ENCODE measurements around the gene AACS.

AACS gene

DNA sequence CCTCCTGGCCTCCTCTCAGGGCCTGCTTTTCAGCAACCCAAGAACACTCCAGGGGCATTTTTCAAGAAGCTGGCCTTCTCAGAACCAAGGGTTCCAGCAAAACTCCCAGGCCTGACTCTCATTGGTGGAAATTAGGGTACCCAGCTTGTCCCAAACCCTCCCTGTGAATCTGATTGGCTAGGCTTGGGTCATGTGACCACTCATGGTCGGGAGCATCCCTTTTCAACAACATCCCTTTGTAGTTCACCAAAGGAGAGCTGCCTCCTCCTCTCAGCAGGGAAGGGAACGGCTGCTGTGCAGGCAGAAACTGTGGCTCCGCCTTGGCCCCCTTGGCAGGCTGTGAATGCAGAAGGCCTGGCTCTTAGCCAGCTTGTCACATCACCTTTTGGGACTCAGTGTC is 94.5 kb downstream of the AACS start:
- DNase-seq = no peak

DNA sequence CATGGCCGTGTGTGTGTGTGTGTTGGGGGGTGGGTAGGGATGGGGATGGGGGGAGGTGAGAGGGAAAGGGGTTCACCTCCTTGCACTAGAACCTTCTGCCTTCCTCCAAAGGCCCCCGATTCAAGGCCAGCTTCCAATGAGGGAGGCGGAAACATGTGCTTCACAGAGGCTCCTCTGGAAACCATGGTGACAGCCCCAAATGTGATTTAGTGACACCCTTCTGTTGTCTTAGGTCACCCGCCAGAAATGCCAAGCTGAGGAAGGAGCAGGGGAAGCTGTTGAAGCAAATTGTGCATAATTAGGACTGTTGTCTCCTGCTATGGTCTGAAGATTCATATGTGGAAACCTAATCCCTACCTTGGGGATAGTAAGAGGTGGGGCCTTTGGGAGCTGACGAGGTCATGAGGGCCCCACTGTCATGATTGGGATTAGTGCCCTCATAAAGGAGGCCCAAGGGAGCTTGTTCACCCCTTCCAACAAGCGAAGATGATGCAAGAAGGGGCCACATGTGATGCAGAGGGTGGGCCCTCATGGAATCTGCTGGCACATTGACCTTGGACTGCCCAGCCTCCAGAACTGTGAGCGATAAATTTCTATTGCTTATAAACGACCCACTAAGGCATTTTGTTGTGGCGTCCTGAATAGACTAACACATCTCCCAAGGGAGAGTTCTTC is 95.2 kb downstream of the AACS start:
- DNase-seq = no peak

- DNase-seq = no peak
Observed at GRCh38 chr12:125161712-125162022, 96.4 kb downstream of the AACS start.

DNA sequence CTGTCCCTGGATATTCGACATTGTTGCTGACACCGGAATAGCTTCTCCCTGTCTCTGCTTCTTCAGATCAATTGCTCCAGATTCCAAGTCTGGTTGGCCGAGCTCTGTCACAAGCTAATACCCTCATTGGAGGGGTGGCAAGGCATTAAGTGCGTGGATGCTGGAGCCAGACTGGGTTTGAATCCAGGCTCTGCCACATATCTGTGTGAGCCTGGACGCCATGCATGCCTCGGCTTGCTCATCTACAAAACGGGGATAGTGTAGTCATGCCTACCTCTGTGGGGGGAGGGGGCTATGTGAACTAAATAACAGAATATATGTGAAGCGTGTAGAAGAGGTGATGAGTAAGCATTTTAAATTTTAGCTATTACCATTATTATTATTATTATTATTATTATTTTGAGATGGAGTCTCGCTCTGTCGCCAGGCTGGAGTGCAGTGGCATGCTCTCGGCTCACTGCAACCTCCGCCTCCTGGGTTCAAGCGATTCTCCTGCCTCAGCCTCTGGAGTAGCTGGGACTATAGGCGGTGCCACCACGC is 97.3 kb downstream of the AACS start:
- DNase-seq = no peak

DNA sequence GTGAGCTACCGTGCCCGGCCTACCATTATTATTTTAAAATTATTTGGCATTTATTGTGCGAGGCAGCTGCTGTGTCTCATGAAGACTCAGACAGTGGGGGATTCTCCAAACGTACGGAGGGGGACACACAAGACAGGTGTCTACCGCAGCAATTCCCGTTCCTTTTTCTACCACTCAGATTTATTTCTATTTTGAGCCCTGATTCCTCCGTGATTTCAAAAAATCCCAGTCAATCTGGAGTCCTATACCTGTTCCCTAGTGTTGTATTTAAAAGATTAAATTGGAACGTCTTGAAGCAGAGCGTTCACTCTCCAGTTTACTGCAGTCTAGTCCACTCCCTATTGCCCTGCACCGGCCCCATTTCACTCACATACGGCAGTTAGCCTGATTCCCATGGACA is 97.9 kb downstream of the AACS start:
- DNase-seq = no peak

- no peak for DNase-seq
Observed at GRCh38 chr12:125164541-125164940, 99.3 kb downstream of the AACS start.

- DNase-seq = no peak
Observed at GRCh38 chr12:125166041-125166440, 100.8 kb downstream of the AACS start.

- no peak for DNase-seq
Observed at GRCh38 chr12:125167658-125168057, 102.4 kb downstream of the AACS start.

DNA sequence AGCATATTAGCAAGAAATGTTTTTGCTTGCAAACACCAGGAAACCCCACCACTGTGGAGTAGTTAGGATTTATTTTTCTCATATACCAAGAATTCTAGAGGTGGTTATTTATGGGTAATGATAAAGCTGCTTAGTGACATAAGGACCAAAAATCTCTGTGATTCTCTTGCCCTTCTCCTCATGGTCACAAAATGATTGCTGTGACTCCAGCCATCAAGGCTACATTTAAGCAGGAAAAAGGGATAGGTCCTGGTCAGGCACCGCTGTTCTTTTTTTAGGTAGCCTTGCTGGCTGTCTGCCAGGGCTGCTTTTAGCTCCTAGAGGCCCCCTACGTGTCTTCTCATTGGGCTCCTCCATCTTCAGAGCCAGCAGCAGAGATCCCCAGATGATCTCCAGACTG is 104.2 kb downstream of the AACS start:
- no peak for DNase-seq

DNA sequence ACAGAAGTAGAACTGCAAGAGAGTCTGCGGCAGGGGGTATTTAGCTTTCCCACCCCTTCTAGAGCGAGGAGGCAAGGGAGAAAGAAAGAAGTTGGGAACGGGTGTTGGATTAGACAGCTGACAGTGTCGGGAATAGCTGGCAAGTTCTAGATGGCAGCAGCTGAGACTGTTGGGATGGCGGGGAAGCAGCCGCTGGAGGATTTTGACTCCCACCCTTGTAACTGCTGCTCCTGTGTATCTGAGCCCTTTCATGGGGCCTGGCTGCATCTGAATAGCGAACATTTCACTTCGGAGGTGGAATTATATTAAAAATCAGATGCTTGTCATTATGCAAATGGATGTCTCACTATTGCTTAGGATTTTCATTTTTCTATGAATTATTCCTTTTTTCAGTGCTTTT is 104.6 kb downstream of the AACS start:
- no peak for DNase-seq

DNA sequence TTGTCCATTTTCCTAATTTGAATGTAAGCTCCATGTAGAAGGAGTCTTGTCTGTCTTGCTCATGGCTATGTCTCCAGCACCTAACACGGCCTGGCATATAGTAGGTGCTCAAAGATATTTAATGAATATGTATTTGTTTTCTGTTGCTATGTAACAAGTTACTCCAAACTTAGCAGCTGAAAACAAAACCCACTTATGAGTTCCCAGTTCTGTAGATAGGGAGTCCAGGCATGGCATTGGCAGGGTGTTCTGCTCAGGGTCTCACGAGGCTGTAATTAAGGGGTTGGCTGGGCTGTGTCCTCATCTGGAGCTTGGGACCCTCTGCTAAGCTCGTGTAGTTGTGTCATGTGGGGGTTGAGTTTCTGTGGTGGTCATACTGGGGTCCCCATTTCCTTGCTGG is 106.0 kb downstream of the AACS start:
- DNase-seq = no peak

DNA sequence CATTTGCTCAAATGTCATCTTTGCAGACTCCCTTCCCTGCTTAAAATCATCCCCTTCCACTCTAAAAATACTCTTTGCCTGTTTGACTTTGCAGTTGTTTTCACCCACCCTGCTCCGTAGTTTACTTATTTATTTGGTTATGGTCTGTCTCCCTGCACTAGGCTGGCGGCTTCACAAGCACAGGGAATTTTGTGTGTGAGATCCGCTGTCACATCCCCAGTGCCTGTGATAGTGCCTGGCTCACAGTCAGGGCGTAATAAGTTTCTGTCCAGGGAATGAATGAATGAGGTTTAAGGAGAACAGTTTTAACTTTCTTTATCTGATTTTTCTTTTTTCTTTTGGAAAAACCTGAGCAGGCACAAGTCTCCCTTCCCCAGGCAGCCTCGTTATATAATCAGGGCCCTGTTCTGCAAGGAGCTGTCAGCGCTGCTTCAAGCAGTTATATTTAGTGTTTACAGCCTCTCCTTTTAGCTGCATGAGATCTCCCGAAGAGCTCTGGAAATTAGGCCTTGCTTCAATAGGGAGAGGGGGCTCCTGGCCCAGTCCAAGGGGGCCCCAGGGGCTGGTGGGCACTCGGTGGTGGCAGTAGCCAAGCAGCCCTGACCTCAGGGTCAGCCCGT is 107.1 kb downstream of the AACS start:
- DNase-seq = no peak

DNA sequence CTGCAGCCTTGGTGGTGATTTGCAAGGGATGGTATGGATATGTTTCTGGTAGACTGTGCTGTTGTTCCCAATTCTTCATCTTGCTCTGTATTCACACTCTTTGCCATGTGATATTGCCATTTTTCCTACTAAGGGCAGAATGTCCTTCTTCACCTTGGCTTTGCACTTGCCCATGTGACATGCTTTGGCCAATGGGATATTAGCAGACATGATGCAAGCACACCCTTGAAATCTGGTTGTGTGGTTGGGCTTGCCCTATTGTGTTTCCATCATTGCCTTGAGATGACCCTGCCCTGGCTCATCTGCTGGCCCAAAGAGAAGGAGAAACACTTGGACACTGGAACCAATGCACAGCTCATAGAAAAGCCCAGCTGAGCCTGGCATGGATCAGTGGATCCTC is 110.3 kb downstream of the AACS start:
- DNase-seq = no peak

- no peak for DNase-seq
Observed at GRCh38 chr12:125178222-125178621, 113.0 kb downstream of the AACS start.

DNA sequence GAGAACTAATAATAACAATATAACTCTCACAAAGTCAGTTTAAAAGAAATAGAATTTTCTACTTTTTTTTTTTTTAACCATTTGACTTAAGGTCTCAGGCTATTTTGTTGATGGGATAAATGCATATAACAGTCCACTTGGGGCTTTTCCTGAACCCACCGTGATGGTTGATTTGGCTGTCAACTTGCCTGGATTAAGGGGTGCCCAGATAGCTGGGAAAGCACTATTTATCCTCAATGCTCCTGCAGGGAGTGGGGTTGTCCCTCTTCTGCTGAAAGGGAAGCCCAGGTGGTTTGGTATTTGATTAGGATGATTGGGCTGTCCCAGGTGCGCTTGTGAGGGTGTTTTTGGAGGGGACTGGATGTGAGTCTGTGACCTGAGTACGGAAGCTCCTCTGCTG is 114.9 kb downstream of the AACS start:
- DNase-seq = no peak

DNA sequence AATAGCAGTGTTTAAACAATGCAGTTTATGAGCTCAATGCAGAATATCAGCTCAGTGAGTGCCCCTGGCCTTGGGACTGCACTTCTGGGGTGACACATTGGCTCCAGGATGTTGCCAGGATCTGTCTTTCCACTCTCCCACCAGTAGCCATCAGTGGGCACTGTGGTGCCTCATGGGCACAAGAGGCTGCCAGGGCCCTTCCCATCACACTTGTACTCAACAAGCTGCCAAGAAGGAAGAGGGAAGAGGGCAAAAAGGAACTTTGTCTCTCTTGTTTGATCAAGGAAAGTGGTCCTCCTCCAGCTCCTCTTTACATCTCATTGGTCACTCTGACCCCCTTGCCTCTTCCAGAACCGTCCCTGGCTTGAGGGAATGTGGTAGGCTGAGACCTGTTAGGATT is 115.9 kb downstream of the AACS start:
- DNase-seq = no peak

GRCh38 chr12:125183187-125184067 is 118.2 kb downstream of the AACS start:
- peak; percentile 99 for DNase-seq

DNA sequence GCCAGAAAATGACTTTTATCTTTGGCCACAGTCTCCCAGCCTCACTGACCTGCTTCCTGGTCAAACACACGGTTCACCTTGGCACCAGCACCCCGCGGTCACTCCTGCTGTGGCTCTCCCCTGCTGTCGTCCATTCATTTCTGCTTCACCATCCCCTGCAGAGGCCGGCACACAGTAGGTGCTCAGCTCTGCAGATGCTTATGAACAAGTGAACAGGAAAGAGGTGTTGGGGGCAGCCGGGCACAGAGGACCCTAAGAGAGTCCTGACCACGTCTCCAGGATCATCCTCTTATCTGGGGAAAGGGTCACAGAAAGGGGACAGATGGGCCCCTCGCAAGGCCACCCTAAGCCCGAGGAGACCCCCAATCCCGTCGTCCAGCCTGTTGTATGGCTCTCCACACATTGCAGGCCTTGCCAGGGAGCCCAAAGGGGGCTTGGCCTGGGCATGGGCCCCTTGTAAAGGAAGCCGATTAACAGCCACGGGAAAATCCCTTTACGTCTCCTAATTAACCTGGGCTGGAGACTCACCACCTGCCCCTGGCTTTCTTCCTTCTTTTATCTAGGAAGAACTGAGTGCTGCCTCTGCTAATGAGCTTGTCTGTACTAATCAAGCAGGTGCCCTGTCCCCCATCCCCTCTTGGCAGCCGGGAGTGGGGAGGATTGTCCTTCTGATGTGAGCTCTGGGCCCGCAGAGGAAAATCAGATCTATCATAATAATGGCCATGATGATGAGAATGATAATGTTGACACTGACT is 119.2 kb downstream of the AACS start:
- no peak for DNase-seq

DNA sequence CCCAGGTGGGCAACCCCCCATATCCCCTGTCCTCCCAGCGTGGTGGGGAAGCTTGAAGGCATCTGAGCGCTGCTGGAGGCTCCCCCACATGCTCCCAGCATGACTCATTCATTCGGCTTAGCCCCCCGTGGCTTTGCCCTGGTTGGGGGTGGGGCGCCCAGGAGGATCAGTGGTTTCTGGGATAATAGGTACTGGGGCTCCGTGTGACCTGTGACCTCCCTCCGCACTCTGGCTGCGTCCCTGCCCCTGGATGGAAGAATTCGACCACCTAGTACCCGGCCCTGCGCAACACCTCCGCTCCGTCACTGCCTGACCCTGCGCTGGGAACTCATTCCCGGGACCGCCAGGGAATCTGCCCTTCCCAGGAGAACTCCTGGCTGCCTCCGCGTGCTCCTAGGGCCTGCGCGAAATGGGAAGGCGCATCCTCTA is 120.1 kb downstream of the AACS start:
- DNase-seq = no peak

DNA sequence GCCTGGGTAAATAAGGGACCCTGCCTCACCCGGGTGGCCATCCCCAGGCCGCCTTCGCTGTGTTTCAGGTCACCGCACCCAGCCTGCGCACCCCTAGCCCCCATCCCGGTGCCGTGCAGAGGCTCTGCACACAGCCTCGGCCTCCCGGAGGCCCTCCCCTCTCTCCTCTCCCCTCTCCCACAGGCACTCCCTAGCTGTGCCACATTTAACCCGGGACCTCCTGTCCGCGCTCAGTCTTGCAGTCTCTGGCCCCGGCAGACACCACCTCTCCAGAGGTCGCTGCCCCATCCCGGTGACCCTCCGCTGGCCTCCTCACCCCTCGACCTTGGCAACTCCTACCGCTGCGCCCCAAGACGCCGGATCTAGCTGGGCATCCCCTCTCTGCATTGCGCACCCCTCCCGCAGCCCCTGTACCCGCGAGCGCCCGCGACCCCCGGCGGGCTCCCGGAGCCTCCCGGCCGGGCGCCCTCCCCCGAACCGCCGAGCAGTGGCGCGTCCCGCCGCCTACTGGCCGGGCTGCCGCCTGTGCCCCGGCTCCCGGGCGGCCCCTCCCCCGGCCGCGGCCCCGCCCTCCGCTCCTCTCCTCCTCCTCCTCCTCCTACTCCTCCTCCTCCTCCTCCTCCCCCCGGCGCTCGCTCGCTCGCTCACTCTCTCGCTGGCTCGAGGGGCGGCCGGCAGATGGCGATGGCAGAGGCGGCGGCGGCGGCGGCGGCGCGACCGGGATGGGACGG is 120.7 kb downstream of the AACS start, which contains the start of gene TMEM132B:
TSS of gene TMEM132B (plus strand) at position 647 of the 731 bp plus-strand sequence.
- DNase-seq = peak; percentile 69

DNA sequence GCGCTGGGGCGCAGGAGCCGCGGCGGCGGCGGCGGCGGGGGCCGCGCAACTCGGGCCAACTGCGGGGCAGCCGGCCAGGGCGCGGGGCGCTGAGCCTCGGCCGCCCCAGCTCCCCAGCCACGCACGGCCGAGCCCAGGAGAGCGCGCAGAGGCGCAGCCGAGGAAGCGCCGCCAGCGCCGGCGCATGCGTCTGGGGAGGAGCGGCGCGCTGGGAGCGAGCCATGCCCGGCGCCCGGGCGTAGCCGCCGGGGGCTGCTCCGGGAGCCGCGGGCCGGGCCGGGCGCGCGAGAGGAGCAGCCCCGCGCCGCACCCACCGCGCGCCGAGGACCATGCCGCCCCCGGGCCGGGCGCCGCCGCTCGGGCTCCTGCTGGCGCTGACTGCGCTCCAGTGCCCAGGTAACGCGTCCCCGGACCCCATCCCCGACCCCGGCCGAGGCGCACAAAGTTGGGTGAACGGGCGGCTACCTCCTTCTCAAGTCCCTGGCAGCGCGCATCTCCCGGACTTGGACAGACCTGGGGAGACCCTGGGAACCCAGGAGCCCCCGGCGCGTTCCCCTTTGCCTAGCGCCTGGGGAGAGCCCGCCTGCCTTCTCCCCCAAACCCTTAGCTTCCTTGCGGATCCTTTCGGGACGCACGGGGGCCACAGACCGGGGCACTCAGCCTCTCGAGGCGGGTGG is 121.4 kb downstream of the AACS start:
- DNase-seq = no peak
